Myocyte (in vitro differentiated cells): ENCODE results near the gene EPB41L5. TPM values are rescaled to one million over a fixed set of nuclear protein-coding genes. Genes with fewer than 3 reads are reported as not detected.
A peak's percentile ranks its signal among the peaks of the same experiment; 100 is the strongest.
"Not testable (repeated sequence)": the region's sequence is repeated elsewhere in the genome, so short reads cannot be mapped to it uniquely, and the experiment has no call there.

ENCODE experiments used
- DNase-seq: peaks from one replicate; pipeline ENCODE4 v3.0.0-alpha.2; 2012; ENCODE audit warnings: low read depth
- polyA plus RNA-seq: library from polyadenylated mRNA; unstranded; fragments of >200 nt; gene quantifications from one replicate; pipeline ENCODE4 v1.2.1, GENCODE V29; 2012; ENCODE audit warnings: missing spikeins
- total RNA-seq: library from RNA; depleted of rRNA; stranded (reverse); fragments of >200 nt; gene quantifications from 2 replicates; pipeline ENCODE4 v1.2.3, GENCODE V29; 2014

Gene EPB41L5
- total RNA-seq: 8.2 and 18.4 TPM in 2 replicates
- 4.6 TPM for polyA plus RNA-seq

DNA sequence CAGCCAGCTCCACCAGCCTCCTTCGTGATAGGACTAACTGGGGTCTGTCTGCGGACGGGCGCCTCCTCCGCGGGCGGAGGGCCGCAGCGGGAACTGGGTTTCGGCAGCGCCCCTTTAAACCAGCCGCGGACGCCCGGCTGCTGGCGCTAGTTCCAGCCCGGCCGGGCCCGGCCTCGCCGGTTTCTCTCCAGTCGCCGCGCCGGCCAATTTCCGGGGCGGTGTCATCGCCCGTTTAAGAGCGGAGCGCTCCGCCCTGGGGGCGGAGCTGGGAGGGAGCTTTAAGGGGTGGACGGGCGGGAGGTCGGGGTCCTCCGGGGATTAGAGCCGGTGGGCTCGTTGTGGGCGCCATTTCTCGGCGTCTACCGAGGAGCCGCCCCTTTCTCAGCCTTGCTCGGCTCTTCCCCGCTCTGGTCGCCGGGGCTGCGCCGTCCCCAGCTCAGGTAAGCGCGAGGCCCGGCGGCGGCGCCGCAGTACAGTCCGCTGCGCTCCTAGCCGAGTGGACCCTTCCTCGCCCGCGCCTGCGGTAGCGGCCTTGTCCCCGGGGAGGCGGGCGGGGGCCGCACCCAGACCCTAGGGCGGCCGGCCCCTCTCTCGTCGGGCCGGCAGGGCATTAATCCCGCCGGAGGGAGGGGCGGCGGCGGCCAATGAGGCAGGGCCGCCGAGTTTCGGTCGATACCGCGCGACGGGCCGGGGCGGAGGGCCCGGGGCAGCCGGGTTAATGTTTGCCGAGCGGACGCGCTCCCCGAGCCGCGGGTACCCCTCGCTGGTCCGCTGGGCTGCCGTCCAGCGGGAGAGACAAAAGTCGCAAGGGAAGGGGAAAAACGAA is at the start of gene EPB41L5:
Gene EPB41L5 (plus strand): TSS at position 307 of the 826 bp plus-strand sequence. CDS start 6,008 bp downstream, outside the sequence.
- DNase-seq: peak; percentile 96

DNA sequence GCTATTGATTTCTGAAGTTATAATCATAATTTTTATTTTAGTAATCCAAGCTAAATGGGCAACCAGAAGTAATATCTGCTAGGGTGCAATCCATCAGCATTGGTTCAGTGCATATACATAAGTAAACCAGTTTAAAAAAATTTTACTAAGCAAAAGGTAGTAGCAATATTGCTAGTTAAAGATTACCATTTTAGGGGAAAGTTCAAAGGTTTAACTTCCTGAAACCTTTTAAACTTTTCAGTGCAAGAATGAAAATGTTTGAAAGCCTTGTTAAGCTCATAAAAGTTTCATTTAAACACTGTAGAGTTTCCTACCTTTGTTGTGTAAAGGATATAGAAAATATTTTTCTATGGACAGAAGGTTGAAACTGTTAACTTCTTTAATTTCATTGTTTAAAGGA is 31.0 kb upstream of the EPB41L5 start:
- DNase-seq: no peak

DNA sequence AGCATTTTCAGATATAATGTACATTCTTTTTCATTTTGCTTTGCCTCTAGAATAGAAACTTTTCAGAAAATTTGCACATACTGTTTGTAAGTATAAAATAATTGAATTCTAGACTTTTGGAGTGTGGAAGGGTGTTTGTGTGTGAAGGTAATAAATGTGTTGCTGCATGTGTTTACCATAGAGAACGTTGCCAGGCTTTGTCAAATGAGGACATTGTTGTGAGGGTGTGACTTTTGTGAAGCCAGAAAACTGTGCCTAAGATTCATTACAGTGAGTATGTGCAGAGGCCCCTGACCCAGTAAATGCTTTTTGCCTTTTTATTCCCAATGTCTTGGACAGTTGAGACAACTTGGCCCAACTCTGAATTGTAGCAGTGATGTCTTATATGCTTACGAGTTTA is 30.4 kb upstream of the EPB41L5 start:
- no peak for DNase-seq

DNA sequence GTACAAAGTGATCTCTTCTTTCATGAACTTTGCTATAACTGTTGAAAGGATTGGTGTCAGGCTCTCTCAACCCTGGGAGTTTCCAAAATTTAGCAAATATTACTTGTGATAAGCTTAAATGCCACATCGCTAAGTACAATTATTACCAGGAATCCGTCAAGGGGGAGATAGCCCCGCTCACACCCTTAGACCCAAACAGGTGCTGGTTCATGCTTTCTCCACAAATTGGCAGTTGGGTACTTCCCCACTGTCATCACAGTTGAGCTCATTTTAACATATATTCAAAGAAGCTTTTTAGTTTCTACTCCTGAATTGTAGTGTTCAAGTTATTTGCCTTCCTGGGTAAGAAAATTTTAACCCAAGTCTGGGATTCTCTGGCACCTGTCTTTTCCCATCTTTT is 29.8 kb upstream of the EPB41L5 start:
- peak; percentile 16 for DNase-seq

DNA sequence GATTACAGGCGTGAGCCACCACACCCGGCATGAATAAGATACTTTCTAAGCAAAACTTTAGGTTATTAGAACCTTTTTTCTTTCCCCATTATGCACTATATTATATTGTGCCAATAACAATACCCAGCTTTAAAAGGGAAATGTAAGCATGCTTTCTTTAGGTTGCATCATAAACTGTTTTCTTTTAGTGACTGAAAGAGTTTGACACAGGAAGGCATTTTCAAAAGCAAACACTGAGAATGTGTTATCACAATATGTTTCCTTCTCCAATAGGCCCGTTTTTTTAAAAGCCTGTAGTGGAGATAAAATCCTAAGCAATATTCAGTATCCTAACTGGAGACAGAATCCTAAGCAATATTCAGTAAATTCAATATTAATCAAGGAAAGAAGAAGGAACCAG is 16.7 kb upstream of the EPB41L5 start:
- DNase-seq: no peak

DNA sequence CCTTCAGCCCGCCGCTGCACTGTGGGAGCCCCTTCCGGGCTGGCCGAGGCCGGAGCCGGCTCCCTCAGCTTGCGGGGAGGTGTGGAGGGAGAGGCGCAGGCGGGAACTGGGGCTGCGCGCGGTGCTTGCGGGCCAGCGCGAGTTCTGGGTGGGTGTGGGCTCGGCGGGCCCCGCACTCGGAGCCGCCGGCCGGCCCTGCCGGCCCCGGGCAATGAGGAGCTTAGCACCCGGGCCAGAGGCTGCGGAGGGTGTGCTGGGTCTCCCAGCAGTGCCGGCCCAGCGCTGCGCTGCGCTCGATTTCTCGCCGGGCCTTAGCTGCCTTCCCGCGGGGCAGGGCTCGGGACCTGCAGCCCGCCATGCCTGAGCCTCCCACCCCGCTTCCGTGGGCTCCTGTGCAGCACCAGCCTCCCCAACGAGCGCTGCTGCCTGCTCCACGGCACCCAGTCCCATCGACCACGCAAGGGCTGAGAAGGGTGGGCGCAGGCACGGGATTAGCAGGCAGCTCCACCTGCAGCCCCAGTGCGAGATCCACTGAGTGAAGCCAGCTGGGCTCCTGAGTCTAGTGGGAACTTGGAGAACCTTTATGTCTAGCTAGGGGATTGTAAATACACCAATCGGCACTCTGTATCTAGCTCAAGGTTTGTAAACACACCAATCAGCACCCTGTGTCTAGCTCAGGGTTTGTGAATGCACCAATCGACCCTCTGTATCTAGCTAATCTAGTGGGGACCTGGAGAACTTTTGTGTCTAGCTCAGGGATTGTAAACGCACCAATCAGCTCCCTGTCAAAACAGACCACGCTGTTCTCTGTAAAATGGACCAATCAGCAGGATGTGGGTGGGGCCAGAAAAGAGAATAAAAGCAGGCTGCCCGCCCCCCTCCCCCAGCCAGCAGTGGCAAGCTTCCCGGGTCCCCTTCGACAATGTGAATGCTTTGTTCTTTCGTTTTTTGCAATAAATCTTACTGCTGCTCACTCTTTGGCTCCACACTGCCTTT is 15.7 kb upstream of the EPB41L5 start:
- DNase-seq: not testable (repeated sequence)

DNA sequence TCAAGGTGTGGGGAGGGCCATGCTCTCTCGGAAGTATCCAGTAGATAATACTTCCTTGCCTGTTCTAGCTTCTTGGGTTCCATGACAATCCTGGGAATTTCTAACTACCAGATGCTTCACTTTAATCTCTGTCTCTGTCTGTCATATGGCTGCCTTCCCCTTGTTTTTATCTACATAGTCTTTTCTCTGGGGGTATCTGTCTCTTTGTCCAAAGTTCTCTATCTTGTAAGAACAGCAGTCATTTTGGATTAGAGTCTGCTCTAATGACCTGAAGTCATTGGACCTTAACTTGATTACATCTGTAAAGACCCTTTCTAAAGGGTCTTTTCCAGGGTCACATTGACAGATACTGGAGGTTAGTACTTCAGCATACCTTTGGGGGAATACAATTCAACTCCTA is 11.4 kb upstream of the EPB41L5 start:
- DNase-seq: no peak

DNA sequence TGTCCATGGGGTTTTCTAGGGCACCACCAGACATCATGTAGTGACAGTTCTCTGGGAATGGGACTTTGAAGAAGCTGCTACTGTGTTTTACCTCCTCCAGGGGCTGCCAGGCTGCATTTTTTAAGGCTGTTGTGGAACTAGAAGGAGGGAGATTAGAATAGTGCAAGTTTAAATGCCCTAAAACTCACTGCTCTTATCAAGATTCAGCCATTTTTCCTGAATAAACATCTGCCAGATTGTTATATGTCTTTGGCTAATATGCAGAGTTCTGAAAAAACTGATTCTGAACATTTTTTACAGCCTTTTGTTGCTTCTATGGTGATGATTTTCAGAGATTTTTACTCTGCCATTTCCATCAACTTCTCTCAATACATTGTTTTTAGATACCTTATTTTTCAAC is 8.6 kb upstream of the EPB41L5 start:
- no peak for DNase-seq

DNA sequence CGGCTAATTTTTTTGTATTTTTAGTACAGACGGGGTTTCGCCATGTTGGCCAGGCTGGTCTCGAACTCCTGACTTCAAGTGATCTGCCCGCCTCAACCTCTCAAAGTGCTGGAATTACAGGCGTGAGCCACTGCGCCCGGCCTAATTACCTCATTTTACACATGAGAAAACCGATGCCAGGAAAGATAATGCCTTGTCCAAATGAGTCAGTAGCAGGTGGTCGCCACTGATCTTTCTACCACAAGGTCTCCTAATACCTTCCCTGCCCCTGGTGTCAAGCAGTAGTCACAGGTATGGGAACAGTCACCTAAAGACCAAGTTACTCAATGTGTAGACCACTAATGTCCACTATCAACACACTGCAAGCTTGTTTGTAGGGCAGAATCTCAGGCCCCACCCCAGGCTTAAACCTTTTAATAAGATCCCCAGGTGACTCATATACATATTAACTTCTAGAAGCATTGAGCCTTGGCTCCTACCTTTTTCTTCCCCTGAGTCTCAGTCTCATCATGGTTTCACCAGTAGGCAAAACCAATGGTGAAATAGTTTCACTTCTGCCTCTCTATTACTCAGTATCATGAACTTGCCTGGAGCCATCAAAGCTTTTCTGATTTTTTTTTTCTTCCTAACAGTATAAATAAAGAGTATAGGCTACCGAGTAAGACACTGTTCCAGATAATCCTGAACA is 6.9 kb upstream of the EPB41L5 start:
- no peak for DNase-seq

DNA sequence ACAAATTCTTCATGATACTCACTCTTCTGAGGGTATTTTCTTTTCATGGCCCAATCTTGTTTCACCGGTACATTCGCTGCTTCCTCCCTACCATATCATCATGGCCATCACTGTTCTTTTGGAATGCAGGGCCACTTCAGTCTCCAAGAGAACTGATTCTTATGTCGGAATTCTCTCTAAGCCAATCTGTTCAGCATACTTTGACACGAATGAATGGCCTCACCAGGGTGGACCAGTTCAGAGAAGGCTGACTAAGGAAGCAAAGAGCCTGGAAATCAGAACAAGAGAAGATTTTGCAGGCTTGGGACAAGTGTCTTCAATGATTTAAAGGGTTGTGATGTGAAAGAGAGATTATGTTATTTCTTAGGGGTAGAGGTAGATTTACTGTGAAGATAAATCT is 5.0 kb upstream of the EPB41L5 start:
- DNase-seq: no peak

DNA sequence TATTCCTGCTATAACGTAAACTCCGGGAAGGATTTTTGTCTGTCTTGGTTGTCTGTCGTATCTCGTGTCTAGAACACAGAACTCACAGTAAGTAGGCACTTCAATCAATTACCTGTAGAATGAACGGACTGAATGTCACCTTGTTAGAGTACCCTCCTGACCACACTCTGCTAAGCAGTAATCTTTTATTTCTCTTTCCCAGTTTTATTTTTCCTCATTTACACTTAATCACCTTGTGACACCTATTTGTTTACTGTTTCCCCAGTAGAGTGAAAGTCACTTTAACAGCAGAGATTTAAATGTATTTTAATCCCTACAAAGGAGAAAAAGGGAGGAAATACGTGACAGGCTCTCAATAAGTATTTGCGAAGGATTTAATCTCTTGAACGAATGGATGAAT is 514 bp upstream of the EPB41L5 start:
- DNase-seq: no peak

DNA sequence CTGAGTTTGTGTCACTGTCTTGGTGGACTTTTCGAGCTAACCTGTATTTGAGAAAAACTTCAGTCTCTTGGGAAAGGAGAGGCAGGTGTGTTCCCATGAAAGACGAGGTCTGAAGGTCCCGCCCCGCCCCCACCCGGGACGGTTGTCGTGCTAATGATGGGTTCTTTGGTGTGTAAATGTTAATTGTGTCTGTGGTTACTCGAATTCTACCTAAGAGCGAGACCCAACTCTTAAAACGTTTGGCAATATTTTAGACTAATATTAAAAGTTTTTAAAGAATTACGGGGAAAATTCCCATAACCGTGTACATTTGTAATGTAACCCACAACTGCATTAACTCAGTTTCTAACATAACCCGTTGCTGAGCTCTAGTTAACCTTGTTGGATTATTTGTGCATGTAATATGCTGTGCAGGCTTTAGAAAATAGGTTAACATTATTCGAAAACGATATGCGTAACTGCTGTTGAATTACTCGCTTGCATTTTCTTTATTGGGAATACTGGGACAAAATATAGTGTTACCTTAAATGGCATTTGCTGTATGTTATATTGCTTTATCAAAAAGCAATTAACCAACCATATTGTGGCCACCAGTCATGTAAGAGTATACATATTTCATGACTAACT is 833 bp downstream of the EPB41L5 start:
- DNase-seq: peak; percentile 6

DNA sequence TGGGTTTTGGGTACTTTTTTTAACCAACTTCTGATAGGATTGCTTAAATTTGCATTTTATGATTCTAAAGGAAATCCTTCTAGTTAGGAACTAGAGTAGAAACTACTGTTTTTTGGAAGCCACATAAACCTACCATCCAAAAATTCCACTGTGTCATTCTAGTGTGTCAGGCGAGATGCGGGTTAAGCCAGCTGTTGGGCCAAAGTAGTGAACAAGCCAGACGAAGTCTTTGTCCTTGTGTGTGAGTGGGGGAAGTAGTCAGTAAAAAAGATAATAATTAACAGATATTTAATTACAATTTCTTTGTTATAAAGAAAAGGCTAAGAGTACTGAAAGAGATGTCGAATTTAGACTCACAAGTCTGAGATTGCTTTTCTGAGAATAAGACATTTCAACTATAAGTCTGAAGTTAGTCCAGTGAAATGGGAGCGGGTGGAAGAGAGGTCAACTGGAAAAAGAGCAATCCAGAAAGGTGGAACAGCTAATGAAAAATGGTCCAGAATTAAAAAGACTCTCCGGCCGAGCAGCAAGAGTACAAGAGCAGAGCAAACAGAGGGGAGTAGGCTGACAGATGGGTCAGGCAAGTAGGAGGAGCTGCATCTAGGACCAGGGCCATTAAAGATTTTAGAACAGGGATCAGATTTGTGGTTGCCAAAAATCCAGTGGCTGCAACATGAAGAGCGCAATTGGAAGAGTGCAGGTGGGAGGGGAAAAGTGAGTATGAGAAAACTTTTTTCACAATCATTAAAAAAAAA is 1.5 kb downstream of the EPB41L5 start:
- DNase-seq: peak; percentile 44

DNA sequence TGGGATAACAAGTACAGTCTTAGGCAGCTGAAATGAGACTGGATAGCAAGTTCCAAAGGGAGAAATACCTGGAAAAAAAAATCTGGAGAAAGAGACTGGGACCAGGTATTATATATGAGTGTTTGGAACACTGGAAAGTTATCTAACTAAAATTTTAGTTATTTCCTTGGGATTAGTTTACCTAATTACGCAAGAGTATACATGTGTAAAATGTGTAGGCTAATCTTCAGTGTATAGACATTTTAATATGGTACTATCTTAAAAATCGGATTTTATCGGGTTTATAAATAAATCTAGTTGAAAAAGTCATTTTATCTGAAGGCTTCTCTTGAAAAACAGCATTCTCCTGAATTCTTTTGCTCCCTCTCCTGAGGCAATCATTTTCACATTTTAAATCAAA is 3.9 kb downstream of the EPB41L5 start:
- no peak for DNase-seq

DNA sequence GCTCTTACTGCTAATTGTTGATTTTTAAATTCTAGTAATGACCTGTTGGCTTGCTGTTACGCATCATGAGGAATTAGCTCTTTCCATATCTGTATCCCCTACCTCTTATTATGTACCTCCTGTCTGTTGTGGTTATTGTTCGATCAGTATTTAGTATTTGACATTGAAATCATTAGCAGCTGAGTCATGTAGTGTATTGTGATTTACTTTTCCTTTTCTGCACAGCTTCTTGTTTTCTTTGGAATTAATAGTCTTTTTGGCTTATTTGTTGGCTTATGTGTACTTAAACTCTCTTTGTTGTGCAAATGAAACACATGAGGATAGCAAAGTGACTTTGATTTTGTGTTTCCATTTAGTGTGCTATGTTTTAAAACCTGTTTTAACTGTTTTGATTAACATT is 4.3 kb downstream of the EPB41L5 start:
- no peak for DNase-seq

DNA sequence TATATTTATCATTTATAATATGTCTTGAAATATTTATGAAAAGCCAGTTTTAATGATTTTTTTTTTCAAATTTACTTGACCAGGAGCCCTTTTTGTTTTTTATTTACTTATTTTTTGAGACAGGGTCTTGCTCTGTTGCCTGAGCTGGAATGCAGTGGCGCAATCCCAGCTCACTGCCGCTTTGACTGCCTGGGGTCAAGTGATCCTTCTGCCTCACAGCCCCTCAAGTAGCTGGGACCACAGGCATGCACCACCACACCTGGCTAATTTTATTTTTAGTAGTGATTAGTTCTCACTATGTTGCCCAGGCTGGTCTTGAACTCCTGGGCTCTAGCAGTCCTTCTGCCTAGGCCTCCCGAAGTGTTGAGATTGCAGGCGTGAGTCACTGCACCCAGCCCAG is 5.7 kb downstream of the EPB41L5 start:
- DNase-seq: peak; percentile 15

DNA sequence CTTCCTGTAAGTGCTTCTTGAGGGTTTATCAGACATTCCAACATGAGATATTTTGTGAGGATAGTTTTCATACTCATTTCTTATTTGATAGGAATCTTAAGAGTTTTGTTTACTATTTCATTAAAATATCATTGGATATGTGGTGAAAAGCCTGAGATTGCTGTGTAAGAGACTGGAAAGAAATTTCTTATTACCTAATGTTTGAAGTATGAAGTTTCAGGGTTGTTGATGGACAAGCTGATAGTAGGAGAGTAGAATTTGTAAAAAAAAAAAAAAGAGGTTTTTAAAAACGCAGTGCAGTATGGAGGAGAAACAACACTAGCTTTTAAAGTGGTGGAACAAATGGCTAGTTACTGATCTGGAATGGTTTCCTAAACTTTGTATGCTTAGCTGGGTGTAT is 7.7 kb downstream of the EPB41L5 start:
- DNase-seq: no peak

DNA sequence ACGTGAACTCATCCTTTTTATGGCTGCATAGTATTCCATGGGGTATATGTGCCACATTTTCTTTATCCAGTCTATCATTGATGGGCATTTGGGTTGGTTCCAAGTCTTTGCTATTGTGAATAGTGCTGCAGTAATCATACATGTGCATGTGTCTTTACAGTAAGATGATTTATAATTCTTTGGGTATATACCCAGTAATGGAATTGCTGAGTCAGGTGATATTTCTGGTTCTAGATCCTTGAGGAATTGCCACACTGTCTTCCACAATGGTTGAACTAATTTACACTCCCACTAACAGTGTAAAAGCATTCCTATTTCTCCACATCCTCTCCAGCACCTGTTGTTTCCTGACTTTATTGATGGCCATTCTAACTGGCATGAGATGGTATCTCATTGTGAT is 9.6 kb downstream of the EPB41L5 start:
- DNase-seq: not testable (repeated sequence)

DNA sequence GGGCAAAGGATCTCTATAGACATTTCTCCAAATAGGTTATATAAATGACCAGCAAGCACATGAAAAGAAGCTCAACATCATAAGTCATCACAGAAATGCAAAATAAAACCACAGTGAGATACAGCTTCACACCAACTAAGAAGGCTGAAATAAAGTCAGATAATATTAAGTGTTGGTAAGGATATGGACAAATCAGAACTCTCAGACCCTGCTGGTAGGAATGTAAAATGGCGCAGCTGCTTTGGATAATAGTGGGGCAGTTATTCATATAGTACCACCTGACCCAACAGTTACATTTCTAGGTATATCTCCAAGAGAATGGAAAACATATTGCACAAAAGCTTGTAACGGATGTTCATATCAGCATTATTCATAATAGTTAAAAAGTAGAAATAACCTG is 14.0 kb downstream of the EPB41L5 start:
- DNase-seq: no peak

DNA sequence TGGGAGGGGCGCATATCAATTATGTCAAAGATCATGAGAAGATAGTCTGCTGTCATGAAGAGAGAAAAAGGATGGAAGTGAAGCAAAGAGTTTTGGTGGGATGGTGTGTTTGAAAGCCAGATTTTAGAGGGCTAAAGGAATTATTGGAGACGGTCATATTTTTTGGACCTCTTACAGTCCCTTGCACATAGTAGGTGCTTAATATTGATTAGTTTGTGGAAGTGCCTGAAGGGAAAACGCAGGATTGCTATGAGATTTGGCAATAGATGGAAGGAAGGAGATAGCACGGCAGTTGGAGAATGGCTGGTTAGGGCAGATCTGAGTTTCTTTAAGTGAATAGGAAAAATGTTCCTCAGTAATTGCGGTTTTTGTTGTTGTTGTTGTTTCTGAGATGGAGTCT is 15.9 kb downstream of the EPB41L5 start:
- no peak for DNase-seq
